NAMALWA (cell line): Measurements from ENCODE around the gene KLLN.
A peak's percentile ranks its signal among the peaks of the same experiment; 100 is the strongest.
"Not testable (repeated sequence)": the region's sequence is repeated elsewhere in the genome, so short reads cannot be mapped to it uniquely, and the experiment has no call there.

Experiments used
- DNase-seq: peaks from one replicate; pipeline ENCODE4 v3.0.0-alpha.2; 2015; ENCODE audit warnings: low spot score

Gene KLLN

GRCh38 chr10:87842776-87843497 is 20.4 kb downstream of the KLLN start:
- no peak for DNase-seq

GRCh38 chr10:87842220-87842641 is 21.1 kb downstream of the KLLN start:
- DNase-seq, result no peak

GRCh38 chr10:87841186-87841585 is 22.1 kb downstream of the KLLN start:
- DNase-seq, result no peak

GRCh38 chr10:87838650-87839049 is 24.7 kb downstream of the KLLN start:
- DNase-seq, result no peak

GRCh38 chr10:87837445-87837844 is 25.9 kb downstream of the KLLN start:
- DNase-seq, result no peak

- DNase-seq, result no peak
These were observed 27.2 kb downstream of the KLLN start for GRCh38 chr10:87836098-87836497.

- no peak for DNase-seq
These were observed 33.2 kb downstream of the KLLN start for GRCh38 chr10:87829986-87830729.

- DNase-seq, result not testable (repeated sequence)
These were observed 34.3 kb downstream of the KLLN start for GRCh38 chr10:87829051-87829450.

GRCh38 chr10:87827681-87828080 is 35.7 kb downstream of the KLLN start:
- no peak for DNase-seq

GRCh38 chr10:87826653-87827052 is 36.7 kb downstream of the KLLN start:
- no peak for DNase-seq

GRCh38 chr10:87819289-87819585 is 44.1 kb downstream of the KLLN start:
- DNase-seq, result no peak

- DNase-seq, result peak; percentile 85
These were observed 44.6 kb downstream of the KLLN start for GRCh38 chr10:87818505-87819288.

- peak; percentile 94 for DNase-seq
These were observed 45.5 kb downstream of the KLLN start, which contains the start of gene ATAD1 for GRCh38 chr10:87817609-87818504. ATAD1 (minus strand) TSS chr10:87818226; CDS start chr10:87814599, 3,627 bp downstream.

- DNase-seq, result peak; percentile 36
These were observed 46.3 kb downstream of the KLLN start for GRCh38 chr10:87816898-87817608.

- DNase-seq, result peak; percentile 15
These were observed 47.0 kb downstream of the KLLN start for GRCh38 chr10:87816163-87816897.
